HepG2 (cell line): Measurements from ENCODE around the gene PCGF3. TPM values are rescaled to one million over a fixed set of nuclear protein-coding genes. Genes with fewer than 3 reads are reported as not detected.

ENCODE experiments used
- ATRX ChIP-seq: sonication (generic); formaldehyde crosslinking; IDR thresholded peaks from 2 replicates; pipeline ENCODE4 v1.4.0; 2020; ENCODE audit warnings: missing genetic modification reagents, borderline replicate concordance
- DMTF1 ChIP-seq: sonication (generic); formaldehyde crosslinking; IDR thresholded peaks from 2 replicates; pipeline ENCODE4 v1.4.0; 2020; ENCODE audit warnings: mild to moderate bottlenecking, missing genetic modification reagents
- HNRNPUL1 ChIP-seq: fragments of 200-400 bp; formaldehyde crosslinking; IDR thresholded peaks from 2 replicates; pipeline ENCODE4 v1.6.1; 2017; ENCODE audit warnings: low read depth, mild to moderate bottlenecking, low read length, moderate library complexity
- KAT7 ChIP-seq: IDR thresholded peaks from 2 replicates; pipeline ENCODE4 v1.6.1; 2018; ENCODE audit warnings: borderline replicate concordance, missing compliant biosample characterization
- PAWR ChIP-seq: sonication (generic); formaldehyde crosslinking; IDR thresholded peaks from 2 replicates; pipeline ENCODE4 v1.4.0; 2020; ENCODE audit warnings: missing genetic modification reagents, mild to moderate bottlenecking, borderline replicate concordance
- PHF21A ChIP-seq: sonication (generic); formaldehyde crosslinking; IDR thresholded peaks from 2 replicates; pipeline ENCODE4 v1.5.0; 2020; ENCODE audit warnings: mild to moderate bottlenecking, missing genetic modification reagents
- PITX1 ChIP-seq: sonication (generic); formaldehyde crosslinking; IDR thresholded peaks from 2 replicates; pipeline ENCODE4 v1.5.1; 2020; ENCODE audit warnings: mild to moderate bottlenecking, missing genetic modification reagents
- RNF2 ChIP-seq: fragments of 450-650 bp; conservative IDR thresholded peaks from 2 replicates; pipeline ENCODE4 v1.6.1; 2016; ENCODE audit warnings: low read depth
- RXRA ChIP-seq: sonication (generic); formaldehyde crosslinking; IDR thresholded peaks from 2 replicates; pipeline ENCODE4 v1.5.1; 2020; ENCODE audit warnings: missing genetic modification reagents
- SRF ChIP-seq: IDR thresholded peaks from 2 replicates; pipeline ENCODE4 v1.6.1; 2011; ENCODE audit warnings: mild to moderate bottlenecking, low read depth, low read length, moderate library complexity
- ZBTB3 ChIP-seq: sonication (generic); formaldehyde crosslinking; IDR thresholded peaks from 2 replicates; pipeline ENCODE4 v1.4.0; 2020; ENCODE audit warnings: low read depth, mild to moderate bottlenecking, moderate library complexity, missing genetic modification reagents, borderline replicate concordance
- ZNF143 ChIP-seq: sonication (generic); formaldehyde crosslinking; IDR thresholded peaks from 2 replicates; pipeline ENCODE4 v1.4.0; 2020; ENCODE audit warnings: missing genetic modification reagents
- ZNF333 ChIP-seq: sonication (generic); formaldehyde crosslinking; IDR thresholded peaks from 2 replicates; pipeline ENCODE4 v1.4.0; 2020; ENCODE audit warnings: mild to moderate bottlenecking, missing genetic modification reagents, borderline replicate concordance
- ZNF446 ChIP-seq: sonication (generic); formaldehyde crosslinking; IDR thresholded peaks from 2 replicates; pipeline ENCODE4 v1.5.0; 2020; ENCODE audit warnings: mild to moderate bottlenecking, missing genetic modification reagents
- ZNF546 ChIP-seq: sonication (generic); formaldehyde crosslinking; conservative IDR thresholded peaks from 2 replicates; pipeline ENCODE4 v1.8.1; 2023; ENCODE audit warnings: mild to moderate bottlenecking, missing genetic modification reagents
- ZNF747 ChIP-seq: sonication (generic); formaldehyde crosslinking; IDR thresholded peaks from 2 replicates; pipeline ENCODE4 v1.8.1; 2023; ENCODE audit warnings: missing genetic modification reagents, mild to moderate bottlenecking, borderline replicate concordance
- polyA plus RNA-seq, 8 experiments: library from polyadenylated mRNA; depleted of rRNA in 3 of 8; stranded (reverse) in 7 of 8; unstranded in 1 of 8; fragments of >200 nt; fragmentation: Illumina TruSeq in 4 of 8; extraction: Trizol in 4 of 8; gene quantifications; 2 replicates each; pipeline versions ENCODE4 v1.2.1 to v1.2.3, GENCODE V29; 2011 to 2016; ENCODE audit warnings: low read depth in 4 of 8, missing spikeins in 1 of 8, mixed read lengths in 1 of 8; ENCODE audit not compliant: insufficient read depth in 1 of 8
- total RNA-seq, 5 experiments: library from RNA; depleted of rRNA; stranded (reverse); fragments of >200 nt; fragmentation: Illumina TruSeq; extraction: Trizol; gene quantifications; 2 replicates each; pipeline ENCODE4 v1.2.3, GENCODE V29; 2016; ENCODE audit warnings: low read depth in 1 of 5
- TF ChIP-seq, protein P1 (sequence below): sonication (generic); formaldehyde crosslinking; IDR thresholded peaks from 2 replicates; pipeline ENCODE4 v1.8.0; 2022; ENCODE audit warnings: mild to moderate bottlenecking, missing genetic modification reagents, moderate library complexity
- TF ChIP-seq, protein P2 (sequence below): IDR thresholded peaks from 2 replicates; pipeline ENCODE4 v1.6.1; 2016; ENCODE audit warnings: missing genetic modification reagents, missing compliant biosample characterization
- TF ChIP-seq, protein P3 (sequence below): sonication (generic); formaldehyde crosslinking; IDR thresholded peaks from 2 replicates; pipeline ENCODE4 v1.8.1; 2023; ENCODE audit warnings: mild to moderate bottlenecking, missing genetic modification reagents
- TF ChIP-seq, protein P4 (sequence below): sonication (generic); formaldehyde crosslinking; IDR thresholded peaks from 2 replicates; pipeline ENCODE4 v1.4.0; 2020; ENCODE audit warnings: missing genetic modification reagents

Gene PCGF3
- total and polyA plus RNA-seq, 2 of the 13 experiments (the other 11 are each of a cell fraction or from before 2014, with no cell fraction given), result 28.6 to 66.2 TPM

DNA sequence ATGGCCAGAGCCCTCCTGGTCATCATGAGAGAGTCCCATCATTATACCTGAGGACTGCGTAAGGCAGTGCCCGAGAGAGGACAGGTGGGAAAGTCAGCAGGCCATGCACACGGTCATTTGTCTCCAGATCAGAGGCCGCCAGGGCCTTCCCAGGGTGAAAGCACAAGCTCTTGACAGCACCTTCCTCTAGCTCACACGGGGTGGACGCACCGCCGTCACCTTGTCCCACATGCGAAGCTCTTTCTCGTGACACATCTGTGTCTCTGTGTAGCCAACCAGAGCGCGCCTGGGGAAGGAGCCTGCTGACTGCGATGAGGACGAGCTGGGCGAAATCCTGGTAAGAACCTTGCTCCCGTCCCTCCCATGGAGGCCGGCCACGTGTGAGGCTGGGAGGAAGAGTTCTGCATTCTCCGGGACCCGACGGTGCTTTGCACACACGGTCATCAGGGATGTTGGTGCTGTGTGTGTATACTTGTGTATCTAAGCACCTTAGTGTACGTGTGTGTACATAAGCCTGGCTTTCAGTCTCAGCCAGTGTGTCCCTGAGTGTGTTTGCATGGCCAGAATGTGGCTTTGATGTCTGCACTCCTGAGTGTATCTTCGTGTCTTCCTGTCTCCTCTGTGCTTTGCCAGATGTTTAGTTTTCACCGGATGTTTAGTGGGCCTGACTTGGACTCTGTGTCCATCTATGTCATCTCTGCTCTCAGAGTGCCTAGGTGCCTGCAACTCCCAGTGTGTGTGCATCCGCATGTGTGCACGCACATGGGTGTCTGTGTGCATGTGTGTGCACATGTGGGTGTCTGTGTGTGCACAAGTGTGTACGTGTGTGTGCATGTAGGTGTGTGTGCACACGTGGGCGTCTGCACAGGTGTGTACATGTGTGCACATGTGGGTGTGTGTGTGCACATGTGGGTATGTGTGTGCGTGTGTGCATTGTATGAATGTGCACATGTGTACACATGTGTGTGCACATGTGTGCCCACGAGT, 46.7 kb upstream of the PCGF3 start (continued):
- no peak for TF ChIP-seq RNF2
- TF ChIP-seq PAWR (CRISPR knock-in tag), result no peak
- TF ChIP-seq, protein P1, sequence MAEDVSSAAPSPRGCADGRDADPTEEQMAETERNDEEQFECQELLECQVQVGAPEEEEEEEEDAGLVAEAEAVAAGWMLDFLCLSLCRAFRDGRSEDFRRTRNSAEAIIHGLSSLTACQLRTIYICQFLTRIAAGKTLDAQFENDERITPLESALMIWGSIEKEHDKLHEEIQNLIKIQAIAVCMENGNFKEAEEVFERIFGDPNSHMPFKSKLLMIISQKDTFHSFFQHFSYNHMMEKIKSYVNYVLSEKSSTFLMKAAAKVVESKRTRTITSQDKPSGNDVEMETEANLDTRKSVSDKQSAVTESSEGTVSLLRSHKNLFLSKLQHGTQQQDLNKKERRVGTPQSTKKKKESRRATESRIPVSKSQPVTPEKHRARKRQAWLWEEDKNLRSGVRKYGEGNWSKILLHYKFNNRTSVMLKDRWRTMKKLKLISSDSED (CRISPR knock-in tag), result no peak
- TF ChIP-seq ZNF143 (CRISPR knock-in tag), result no peak
- TF ChIP-seq ZNF333 (CRISPR knock-in tag), result no peak
- TF ChIP-seq HNRNPUL1, result no peak
- peak; percentile 88; the same call in 1 of the 2 replicates for TF ChIP-seq ZBTB3 (CRISPR knock-in tag)
- TF ChIP-seq SRF, result no peak
- TF ChIP-seq PHF21A, result no peak
- TF ChIP-seq, protein P2, sequence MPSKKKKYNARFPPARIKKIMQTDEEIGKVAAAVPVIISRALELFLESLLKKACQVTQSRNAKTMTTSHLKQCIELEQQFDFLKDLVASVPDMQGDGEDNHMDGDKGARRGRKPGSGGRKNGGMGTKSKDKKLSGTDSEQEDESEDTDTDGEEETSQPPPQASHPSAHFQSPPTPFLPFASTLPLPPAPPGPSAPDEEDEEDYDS (CRISPR knock-in tag), result no peak
- TF ChIP-seq, protein P3, sequence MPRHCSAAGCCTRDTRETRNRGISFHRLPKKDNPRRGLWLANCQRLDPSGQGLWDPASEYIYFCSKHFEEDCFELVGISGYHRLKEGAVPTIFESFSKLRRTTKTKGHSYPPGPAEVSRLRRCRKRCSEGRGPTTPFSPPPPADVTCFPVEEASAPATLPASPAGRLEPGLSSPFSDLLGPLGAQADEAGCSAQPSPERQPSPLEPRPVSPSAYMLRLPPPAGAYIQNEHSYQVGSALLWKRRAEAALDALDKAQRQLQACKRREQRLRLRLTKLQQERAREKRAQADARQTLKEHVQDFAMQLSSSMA, result peak; percentile 65; the same call in 1 of the 2 replicates
- no peak for TF ChIP-seq PITX1 (CRISPR knock-in tag)
- no peak for TF ChIP-seq ATRX (CRISPR knock-in tag)
- no peak for TF ChIP-seq ZNF747
- no peak for TF ChIP-seq ZNF446 (CRISPR knock-in tag)
- TF ChIP-seq ZNF546 (CRISPR knock-in tag), result no peak
- TF ChIP-seq DMTF1, result no peak
- no peak for TF ChIP-seq KAT7 (CRISPR knock-in tag)
- TF ChIP-seq RXRA (CRISPR knock-in tag), result peak; percentile 52; the same call in 1 of the 2 replicates
- TF ChIP-seq, protein P4, sequence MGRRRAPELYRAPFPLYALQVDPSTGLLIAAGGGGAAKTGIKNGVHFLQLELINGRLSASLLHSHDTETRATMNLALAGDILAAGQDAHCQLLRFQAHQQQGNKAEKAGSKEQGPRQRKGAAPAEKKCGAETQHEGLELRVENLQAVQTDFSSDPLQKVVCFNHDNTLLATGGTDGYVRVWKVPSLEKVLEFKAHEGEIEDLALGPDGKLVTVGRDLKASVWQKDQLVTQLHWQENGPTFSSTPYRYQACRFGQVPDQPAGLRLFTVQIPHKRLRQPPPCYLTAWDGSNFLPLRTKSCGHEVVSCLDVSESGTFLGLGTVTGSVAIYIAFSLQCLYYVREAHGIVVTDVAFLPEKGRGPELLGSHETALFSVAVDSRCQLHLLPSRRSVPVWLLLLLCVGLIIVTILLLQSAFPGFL (CRISPR knock-in tag), result no peak
